Islet precursor cell (in vitro differentiated cells): ENCODE data around the gene PLXNA1.

ENCODE experiments used
- DNase-seq: peaks from one replicate; pipeline ENCODE4 v3.0.0-alpha.2; 2018

PLXNA1 gene

GRCh38 chr3:126982471-126983175 is at the start of gene PLXNA1:
PLXNA1 (plus strand) TSS chr3:126983115; CDS start chr3:126988594, 5,479 bp downstream.
- DNase-seq, result peak; percentile 88

DNA sequence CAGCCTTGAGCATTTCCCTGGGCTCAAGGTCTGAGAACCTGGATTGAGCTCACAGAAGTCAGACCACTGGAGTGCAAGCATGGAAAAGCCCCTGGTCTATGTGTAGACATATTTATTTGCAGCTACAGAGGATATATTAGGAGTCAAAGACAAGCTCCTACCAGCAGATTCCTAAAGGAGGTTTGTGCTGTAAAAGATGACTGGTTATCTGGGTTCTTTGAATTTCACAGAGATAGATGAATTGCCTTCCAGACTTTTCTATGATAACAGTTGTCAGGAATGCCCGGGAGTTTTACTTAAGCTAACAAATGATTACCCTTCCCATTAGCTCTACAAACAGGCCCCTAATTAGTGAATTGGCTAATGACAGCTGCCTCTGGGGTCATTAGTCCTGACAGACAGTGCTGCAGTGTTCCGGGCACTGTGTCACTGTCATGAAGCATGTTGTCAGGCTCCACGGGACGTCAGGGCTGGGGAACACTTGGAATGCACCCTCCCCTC is 48.8 kb upstream of the PLXNA1 start:
- DNase-seq, result peak; percentile 96

DNA sequence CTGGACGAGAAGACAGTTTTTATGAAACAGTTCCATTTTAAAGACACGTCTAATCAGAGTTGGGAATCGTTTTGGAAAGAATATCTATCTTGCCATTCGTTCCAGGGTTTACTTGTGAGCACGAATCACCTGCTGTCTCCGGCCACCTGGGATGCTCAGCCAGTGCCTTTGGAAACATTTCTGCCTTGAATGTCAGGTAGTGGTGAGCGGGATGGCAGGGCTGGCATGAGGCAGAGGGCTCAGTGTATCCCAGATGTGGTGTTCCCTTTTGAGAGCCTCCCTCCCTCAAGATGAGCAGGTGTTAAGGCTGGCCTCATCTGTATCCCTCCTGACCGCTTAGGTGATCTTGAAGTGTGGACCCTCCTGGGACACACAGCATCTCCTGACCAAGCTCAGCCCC is 47.9 kb upstream of the PLXNA1 start:
- DNase-seq, result no peak

GRCh38 chr3:126935756-126936509 is 47.0 kb upstream of the PLXNA1 start:
- DNase-seq, result no peak

DNA sequence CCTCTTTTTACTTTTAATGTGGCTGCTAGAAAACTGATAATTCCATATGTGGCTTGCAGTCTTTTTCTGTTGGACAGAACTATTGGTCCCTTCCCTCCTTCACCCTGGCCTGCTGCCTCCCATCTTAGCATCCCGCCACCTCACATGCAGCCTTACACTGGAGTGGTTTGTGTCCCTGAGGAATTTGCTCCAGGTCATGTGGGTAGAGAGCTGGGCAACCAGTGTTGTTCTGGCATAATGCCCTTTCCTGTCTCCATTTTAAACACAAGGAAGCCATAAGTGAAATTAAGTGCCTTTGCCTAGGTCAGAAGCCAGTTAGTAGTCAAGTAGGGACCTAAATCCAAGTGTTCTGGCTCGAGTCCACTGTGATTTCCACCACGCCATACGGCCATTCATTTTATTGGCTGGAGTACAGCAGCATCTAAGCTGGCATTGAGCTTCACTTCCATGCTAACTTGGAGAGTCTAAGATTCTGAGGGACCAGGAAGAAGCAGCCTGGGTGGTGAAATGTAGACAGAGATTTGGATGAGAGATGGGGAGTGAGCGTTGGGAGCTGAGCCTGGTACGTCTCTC is 46.0 kb upstream of the PLXNA1 start:
- no peak for DNase-seq

GRCh38 chr3:126937533-126937932 is 45.4 kb upstream of the PLXNA1 start:
- peak; percentile 70 for DNase-seq

DNA sequence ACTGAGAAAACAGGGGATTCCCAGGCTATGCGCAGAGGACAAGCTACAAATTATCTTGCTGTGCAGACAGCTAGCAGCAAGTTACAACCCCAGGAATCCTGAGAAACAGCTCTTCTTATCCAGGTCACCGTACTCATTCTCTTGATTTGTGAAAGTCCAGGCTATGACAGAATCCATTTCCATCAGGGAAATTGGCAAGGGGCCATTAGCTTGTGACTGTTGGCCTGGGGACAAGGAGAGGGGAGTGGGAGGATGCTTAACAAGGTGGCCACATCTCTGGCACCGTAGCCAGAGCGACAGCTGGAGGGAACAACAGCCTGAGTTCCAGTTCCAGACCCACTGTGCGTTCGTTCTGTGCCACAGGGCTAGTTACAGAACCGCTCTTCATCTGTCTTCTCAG is 44.9 kb upstream of the PLXNA1 start:
- no peak for DNase-seq

- DNase-seq, result no peak
Measured at GRCh38 chr3:126938520-126939337, 44.2 kb upstream of the PLXNA1 start.

GRCh38 chr3:126939338-126939718 is 43.6 kb upstream of the PLXNA1 start:
- no peak for DNase-seq

DNA sequence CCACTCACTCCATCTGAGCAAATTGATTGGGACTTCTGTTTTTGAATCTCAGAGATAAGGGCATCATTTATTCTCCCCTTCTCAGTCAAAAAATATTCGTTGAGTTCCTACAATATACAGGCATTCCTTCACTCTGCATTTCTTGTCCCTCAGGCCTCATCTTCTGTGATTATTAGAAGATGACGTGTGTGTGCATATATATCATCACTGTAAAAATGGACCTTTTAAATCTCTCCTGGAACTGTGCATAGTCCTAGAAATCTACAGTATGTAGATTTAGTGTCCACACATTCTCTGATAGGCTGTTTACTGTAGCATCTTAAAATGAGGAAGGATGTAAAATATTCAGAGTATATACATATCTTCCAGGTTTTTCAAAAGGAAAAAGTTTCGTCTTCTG is 43.2 kb upstream of the PLXNA1 start:
- DNase-seq, result no peak

DNA sequence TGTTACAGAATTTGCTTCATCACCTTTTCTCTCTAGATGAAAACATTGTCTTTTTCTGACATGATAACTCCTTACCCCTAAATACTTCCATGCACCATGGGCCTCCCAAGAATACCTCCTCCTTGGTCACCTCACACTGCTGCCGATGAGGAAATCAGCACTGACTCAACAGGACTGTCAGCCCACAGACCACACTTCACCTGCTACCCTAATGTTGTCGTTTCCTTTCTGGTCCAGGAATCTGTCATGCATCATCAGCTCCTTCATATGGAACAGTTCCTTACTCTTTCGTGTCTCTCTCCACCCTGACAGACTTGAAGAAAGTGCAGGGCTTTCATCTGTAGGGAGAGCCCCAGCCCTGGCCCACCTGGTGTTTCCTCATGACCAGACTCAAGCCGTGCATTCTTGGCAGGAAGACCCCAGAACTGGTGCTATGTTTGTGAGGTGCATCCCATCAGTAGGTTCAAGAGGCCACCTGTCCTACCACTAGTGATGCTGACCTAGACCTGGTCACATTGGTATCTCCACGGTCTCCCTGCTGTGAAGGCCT is 41.1 kb upstream of the PLXNA1 start:
- DNase-seq, result peak; percentile 48

- DNase-seq, result no peak
Measured at GRCh38 chr3:126944089-126944965, 38.6 kb upstream of the PLXNA1 start.

GRCh38 chr3:126945171-126945721 is 37.7 kb upstream of the PLXNA1 start:
- DNase-seq, result no peak

- DNase-seq, result no peak
Measured at GRCh38 chr3:126945891-126946290, 37.0 kb upstream of the PLXNA1 start.

DNA sequence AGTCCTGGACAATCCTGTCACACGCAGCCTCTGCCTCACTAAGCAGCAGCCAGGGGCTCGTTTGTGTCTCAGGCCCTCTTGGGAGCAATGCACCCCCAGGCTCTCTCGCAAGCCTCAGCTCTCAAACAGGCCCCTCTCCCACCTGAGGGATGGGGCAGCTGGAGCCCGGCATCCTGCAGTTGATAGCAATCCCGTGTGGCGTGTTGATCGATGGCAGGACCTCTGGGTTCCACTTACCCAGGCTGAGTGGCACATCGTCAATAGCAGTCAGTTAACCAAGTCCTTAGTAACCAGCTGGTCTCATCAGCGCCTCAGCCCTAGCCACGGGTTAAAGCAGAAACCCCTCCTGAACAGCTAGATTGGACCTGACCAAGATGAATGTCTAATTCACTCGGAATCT is 36.5 kb upstream of the PLXNA1 start:
- no peak for DNase-seq

GRCh38 chr3:126947429-126947828 is 35.5 kb upstream of the PLXNA1 start:
- DNase-seq, result no peak

GRCh38 chr3:126948980-126949535 is 33.9 kb upstream of the PLXNA1 start:
- no peak for DNase-seq

- DNase-seq, result no peak
Measured at GRCh38 chr3:126951561-126951960, 31.4 kb upstream of the PLXNA1 start.

- DNase-seq, result no peak
Measured at GRCh38 chr3:126952261-126952982, 30.5 kb upstream of the PLXNA1 start.

DNA sequence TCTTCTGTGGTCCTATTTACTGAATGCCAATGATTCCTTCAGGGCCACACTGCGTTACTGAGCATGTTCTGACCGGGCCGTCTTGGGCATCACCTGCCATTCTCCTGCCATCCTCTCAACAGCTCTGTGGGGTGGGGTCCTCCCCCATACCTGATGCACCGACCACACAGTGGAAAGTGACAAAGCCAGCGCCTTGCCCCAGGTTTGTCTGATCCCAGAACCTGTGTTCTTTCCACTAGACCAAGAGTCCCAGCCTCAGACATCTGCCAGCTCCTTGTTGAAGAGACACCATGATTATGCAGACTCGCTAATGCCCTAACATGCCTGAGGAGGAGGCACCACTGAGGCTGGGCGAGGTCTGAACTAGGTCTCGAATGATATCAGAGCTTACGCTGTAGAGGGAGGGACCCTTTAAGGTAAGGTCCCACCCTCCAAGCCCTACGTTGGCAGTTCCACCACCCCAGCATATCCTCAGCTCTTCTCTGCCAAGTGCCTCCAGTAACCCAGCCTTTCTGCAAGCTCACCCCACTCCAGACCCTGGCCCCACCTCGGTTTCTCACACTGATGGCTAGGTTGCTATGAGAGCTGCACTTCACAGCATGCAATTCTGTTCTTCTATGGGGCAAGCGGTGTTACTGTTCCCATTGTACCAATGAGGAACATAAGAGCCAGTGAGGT is 29.8 kb upstream of the PLXNA1 start:
- no peak for DNase-seq
